Occipital lobe (tissue), 2 donors: ENCODE measurements around the gene F2. TPM values are rescaled to one million over a fixed set of nuclear protein-coding genes. Genes with fewer than 3 reads are reported as not detected.
"Not testable (repeated sequence)": the region's sequence is repeated elsewhere in the genome, so short reads cannot be mapped to it uniquely, and the experiment has no call there.

Experiments used
- DNase-seq: peaks from one replicate; lab custom pipeline; 2025; lab: John Stamatoyannopoulos, UW
- total RNA-seq: library from RNA; depleted of rRNA; stranded (reverse); fragments of >200 nt; gene quantifications from one replicate; pipeline ENCODE4 v1.2.3, GENCODE V29; 2014

Gene F2
- total RNA-seq, 1 donor from 2014 or later: 0.16 TPM

- not testable (repeated sequence) for DNase-seq
Observed at GRCh38 chr11:46717825-46718154, 1.2 kb upstream of the F2 start.

- DNase-seq: no peak
Observed at GRCh38 chr11:46718155-46719019, 626 bp upstream of the F2 start.

- DNase-seq: no peak
Observed at GRCh38 chr11:46719543-46720218, 668 bp downstream of the F2 start.

- DNase-seq: no peak
Observed at GRCh38 chr11:46721286-46721685, 2.3 kb downstream of the F2 start.

GRCh38 chr11:46722566-46723358, 3.7 kb downstream of the F2 start:
- DNase-seq: no peak

- no peak for DNase-seq
Observed at GRCh38 chr11:46723359-46723680, 4.3 kb downstream of the F2 start.

GRCh38 chr11:46724088-46724487, 5.1 kb downstream of the F2 start:
- no peak for DNase-seq

GRCh38 chr11:46725338-46726205, 6.6 kb downstream of the F2 start:
- DNase-seq: no peak

- no peak for DNase-seq
Observed at GRCh38 chr11:46726206-46726862, 7.3 kb downstream of the F2 start.

GRCh38 chr11:46727952-46728658, 9.1 kb downstream of the F2 start:
- no peak for DNase-seq

GRCh38 chr11:46728659-46729040, 9.6 kb downstream of the F2 start:
- no peak for DNase-seq

- no peak for DNase-seq
Observed at GRCh38 chr11:46729110-46730027, 10.4 kb downstream of the F2 start.

- DNase-seq: no peak
Observed at GRCh38 chr11:46731545-46731944, 12.5 kb downstream of the F2 start.

- no peak for DNase-seq
Observed at GRCh38 chr11:46733234-46733633, 14.2 kb downstream of the F2 start.

- DNase-seq: no peak
Observed at GRCh38 chr11:46736146-46736545, 17.1 kb downstream of the F2 start.

GRCh38 chr11:46736615-46737014, 17.6 kb downstream of the F2 start:
- DNase-seq: no peak

GRCh38 chr11:46737699-46738098, 18.7 kb downstream of the F2 start:
- DNase-seq: no peak

- DNase-seq: no peak
Observed at GRCh38 chr11:46738887-46739286, 19.9 kb downstream of the F2 start.
